Keratinocyte (primary cell): Measurements from ENCODE around the gene SCFD2. TPM values are rescaled to one million over a fixed set of nuclear protein-coding genes. Genes with fewer than 3 reads are reported as not detected.
A peak's percentile ranks its signal among the peaks of the same experiment; 100 is the strongest.

Source experiments
- DNase-seq: peaks from one replicate; pipeline ENCODE4 v3.0.0-alpha.2; 2011; ENCODE audit warnings: low read depth, missing footprints, low spot score
- FAIRE-seq: peaks from 2 replicates; lab custom pipeline; 2011; peaks lifted over from hg19 to GRCh38; lab: Jason Lieb, UNC
- H2AFZ ChIP-seq: 2 replicates; pipeline ENCODE4 v1.6.0; 2012; ENCODE audit warnings: low read length, control low read depth, inconsistent platforms; ENCODE audit not compliant: control insufficient read depth
- H3K27ac ChIP-seq: 2 replicates; pipeline ENCODE4 v1.5.1; 2011; ENCODE audit warnings: low read length; ENCODE audit not compliant: control insufficient read depth, insufficient read depth
- H3K27me3 ChIP-seq: 3 replicates; pipeline ENCODE4 v1.6.0; 2011; ENCODE audit warnings: low read length; ENCODE audit not compliant: control insufficient read depth, insufficient read depth; ENCODE audit errors: extremely low read depth
- H3K36me3 ChIP-seq, 2 experiments: 2 replicates in 1 of 2; 3 replicates in 1 of 2; pipeline ENCODE4 v1.5.1; 2011; ENCODE audit warnings: low read length in 2 of 2, mild to moderate bottlenecking in 1 of 2; ENCODE audit not compliant: control insufficient read depth in 2 of 2, insufficient read depth in 2 of 2; ENCODE audit errors: extremely low read depth in 1 of 2
- H3K4me1 ChIP-seq: 3 replicates; pipeline ENCODE4 v1.5.1; 2011; ENCODE audit warnings: low read length; ENCODE audit not compliant: control insufficient read depth, insufficient read depth; ENCODE audit errors: extremely low read depth
- H3K4me2 ChIP-seq: 3 replicates; pipeline ENCODE4 v1.6.0; 2011; ENCODE audit warnings: low read depth, low read length; ENCODE audit not compliant: control insufficient read depth, insufficient read depth; ENCODE audit errors: extremely low read depth
- H3K4me3 ChIP-seq, 3 experiments: fragments of 200-600 bp in 1 of 3; sonication (generic) in 1 of 3; 2 replicates in 2 of 3; 3 replicates in 1 of 3; pipeline ENCODE4 v1.5.1; 2011 to 2016; ENCODE audit warnings: low read length in 3 of 3, mild to moderate bottlenecking in 3 of 3, control low read depth in 2 of 3, inconsistent platforms in 1 of 3, low read depth in 1 of 3, mixed read lengths in 1 of 3, mixed run types in 1 of 3, moderate library complexity in 1 of 3; ENCODE audit not compliant: control insufficient read depth in 2 of 3, insufficient read depth in 2 of 3; ENCODE audit errors: extremely low read depth in 1 of 3
- H3K79me2 ChIP-seq: 2 replicates; pipeline ENCODE4 v1.6.0; 2012; ENCODE audit warnings: low read length; ENCODE audit not compliant: control insufficient read depth, insufficient read depth
- H3K9ac ChIP-seq: 3 replicates; pipeline ENCODE4 v1.6.0; 2011; ENCODE audit warnings: low read length; ENCODE audit not compliant: control insufficient read depth, insufficient read depth; ENCODE audit errors: extremely low read depth
- H3K9me1 ChIP-seq: 3 replicates; pipeline ENCODE4 v1.6.0; 2011; ENCODE audit warnings: low read length; ENCODE audit not compliant: control insufficient read depth, insufficient read depth; ENCODE audit errors: extremely low read depth
- H3K9me3 ChIP-seq: 2 replicates; pipeline ENCODE4 v1.5.1; 2012; ENCODE audit warnings: low read depth, low read length; ENCODE audit not compliant: control insufficient read depth
- H4K20me1 ChIP-seq: 3 replicates; pipeline ENCODE4 v1.6.0; 2011; ENCODE audit warnings: low read length; ENCODE audit not compliant: control insufficient read depth, insufficient read depth; ENCODE audit errors: extremely low read depth
- CTCF ChIP-seq, 3 experiments: IDR thresholded peaks in 1 of 3; conservative IDR thresholded peaks in 1 of 3; optimal IDR thresholded peaks in 1 of 3; 2 replicates in 2 of 3; 3 replicates in 1 of 3; pipeline versions ENCODE3 to v1.5.1; 2011; ENCODE audit warnings: low read length in 3 of 3, mild to moderate bottlenecking in 3 of 3, moderate library complexity in 2 of 3, control low read depth in 1 of 3, inconsistent platforms in 1 of 3; ENCODE audit not compliant: insufficient read depth in 2 of 3; ENCODE audit errors: extremely low read depth in 1 of 3
- EZH2 ChIP-seq: IDR thresholded peaks from one replicate; pipeline ENCODE4 v1.6.1; 2012; ENCODE audit warnings: inconsistent platforms, mild to moderate bottlenecking, low read length, moderate library complexity
- dilution Hi-C: fragments of 300-500 bp; cut with MboI; formaldehyde crosslinking; loops from one replicate; pipeline ENCODE4 v1.7.0; 2020; ENCODE audit warnings: low sequenced_read_pairs; ENCODE audit not compliant: extremely low pct_ligation_motif_present
- polyA plus RNA-seq, 5 experiments: library from polyadenylated mRNA; depleted of rRNA in 3 of 5; stranded (reverse) in 3 of 5; stranded (forward) in 1 of 5; unstranded in 1 of 5; fragments of >200 nt; gene quantifications; 1 replicate in 1 of 5; 2 replicates in 3 of 5; 3 replicates in 1 of 5; pipeline versions ENCODE4 v1.2.1 to v1.2.3, GENCODE V29; 2011 to 2012; ENCODE audit warnings: missing spikeins in 2 of 5, low read depth in 1 of 5, low replicate concordance in 1 of 5

SCFD2 gene
- polyA plus RNA-seq, 1 donor (not counting 4 experiments of a cell fraction or from before 2014, with no cell fraction given) = 13.9 TPM

- Histone ChIP-seq H3K79me2 (peaks cover 50% of the 10 kb centered on the region), H3K4me3 (no peak overlapping the region), H3K4me2 (no peak overlapping the region), H4K20me1 (no peaks in the 10 kb centered on the region), H3K9me1 (no peaks in the 10 kb centered on the region), H3K36me3 (peaks cover 0 to 15% of the 10 kb centered on the region in 2 experiments), H3K27ac (no peak overlapping the region), H3K4me1 (peaks cover 13% of the 10 kb centered on the region), H2AFZ (no peak overlapping the region), H3K9ac (no peak overlapping the region), H3K27me3 (no peaks in the 10 kb centered on the region), H3K9me3 (no peaks in the 10 kb centered on the region)
- dilution Hi-C loops = no loop called here
- no peak for DNase-seq
- TF ChIP-seq CTCF (optimal IDR thresholded peaks at IDR 0.05 in 1 of 3, IDR thresholded peaks at IDR 0.05 in 1 of 3, conservative IDR thresholded peaks at IDR 0.05 in 1 of 3; ENCODE audit: extremely low read depth in 1 of 3, insufficient read depth in 2 of 3, low read length in 3 of 3) (no peak), EZH2 (no peak)
- FAIRE-seq = peak; percentile 13
Observed at GRCh38 chr4:53380221-53380620, 14.4 kb upstream of the SCFD2 start.

GRCh38 chr4:53378171-53378482 is 12.3 kb upstream of the SCFD2 start:
- no peak for DNase-seq
- no peak for FAIRE-seq
- Histone ChIP-seq H3K79me2 (peaks cover 50% of the 10 kb centered on the region), H4K20me1 (no peaks in the 10 kb centered on the region), H3K4me2 (peak overlapping the region; percentile 98), H3K4me3 (peak overlapping the region; percentile 74 to 99 (median 84)), H3K27ac (peak overlapping the region; percentile 82), H3K36me3 (peaks cover 0 to 11% of the 10 kb centered on the region in 2 experiments), H3K9me3 (no peaks in the 10 kb centered on the region), H3K9me1 (no peaks in the 10 kb centered on the region), H3K9ac (peak overlapping the region; percentile 91), H3K4me1 (peaks cover 13% of the 10 kb centered on the region), H2AFZ (peak overlapping the region; percentile 95), H3K27me3 (no peaks in the 10 kb centered on the region)
- dilution Hi-C loops = no loop called here
- TF ChIP-seq CTCF (optimal IDR thresholded peaks at IDR 0.05 in 1 of 3, IDR thresholded peaks at IDR 0.05 in 1 of 3, conservative IDR thresholded peaks at IDR 0.05 in 1 of 3; ENCODE audit: extremely low read depth in 1 of 3, insufficient read depth in 2 of 3, low read length in 3 of 3) (no peak), EZH2 (no peak)
